H1 (cell line): ENCODE data around the gene RERE. TPM values are rescaled to one million over a fixed set of nuclear protein-coding genes. Genes with fewer than 3 reads are reported as not detected.

Experiments used
- CTCF ChIA-PET: fragments of 300-600 bp; sonication (Branson Sonifier 250); formaldehyde crosslinking; loops from one replicate; lab custom pipeline; 2021; ENCODE audit not compliant: partially characterized antibody; lab: Charles Lee
- POLR2A ChIA-PET: fragments of 300-600 bp; sonication (Branson Sonifier 250); formaldehyde crosslinking; loops from one replicate; lab custom pipeline; 2021; ENCODE audit warnings: inconsistent platforms; ENCODE audit not compliant: partially characterized antibody; lab: Charles Lee
- DNase-seq, 2 experiments: peaks; one replicate each; pipeline versions ENCODE4 v3.0.0 to v3.0.0-alpha.2; 2010 to 2022; ENCODE audit warnings: low spot score in 2 of 2, low read depth in 1 of 2, mixed read lengths in 1 of 2
- FAIRE-seq: peaks from 2 replicates; lab custom pipeline; 2011; peaks lifted over from hg19 to GRCh38; lab: Jason Lieb, UNC
- H2AFZ ChIP-seq: 2 replicates; pipeline ENCODE4 v1.8.1; 2012; ENCODE audit warnings: low read length, inconsistent platforms
- H2AK5ac ChIP-seq: 2 replicates; pipeline ENCODE4 v1.6.1; 2013; ENCODE audit warnings: low read depth, low read length
- H2BK120ac ChIP-seq: replicated peaks from 2 replicates; pipeline ENCODE3; 2013; ENCODE audit warnings: low read depth, low read length, inconsistent platforms
- H2BK12ac ChIP-seq: 2 replicates; pipeline ENCODE4 v1.6.1; 2013; ENCODE audit warnings: low read depth, low read length
- H2BK15ac ChIP-seq: 2 replicates; pipeline ENCODE4 v1.6.1; 2013; ENCODE audit warnings: low read length
- H2BK20ac ChIP-seq: 2 replicates; pipeline ENCODE4 v1.6.1; 2013; ENCODE audit warnings: low read length
- H2BK5ac ChIP-seq: 2 replicates; pipeline ENCODE4 v1.6.1; 2013; ENCODE audit warnings: low read depth, low read length
- H3K14ac ChIP-seq: 2 replicates; pipeline ENCODE4 v1.6.1; 2013; ENCODE audit warnings: inconsistent platforms; ENCODE audit not compliant: insufficient read length
- H3K18ac ChIP-seq: 2 replicates; pipeline ENCODE4 v1.6.1; 2013; ENCODE audit warnings: low read length; ENCODE audit errors: extremely low read depth
- H3K23ac ChIP-seq: 2 replicates; pipeline ENCODE4 v1.6.1; 2013; ENCODE audit warnings: inconsistent platforms; ENCODE audit not compliant: insufficient read length
- H3K23me2 ChIP-seq: 2 replicates; pipeline ENCODE4 v1.6.1; 2013; ENCODE audit warnings: low read depth, low read length
- H3K27ac ChIP-seq: 2 replicates; pipeline ENCODE4 v1.6.1; 2011; ENCODE audit warnings: low read depth, low read length, inconsistent platforms
- H3K27me3 ChIP-seq, 4 experiments: replicated peaks in 1 of 4; 1 replicate in 1 of 4; 2 replicates in 3 of 4; pipeline versions ENCODE4 v1.6.1 to v1.8.1; 2011 to 2013; ENCODE audit warnings: low read length in 3 of 4, mild to moderate bottlenecking in 3 of 4, inconsistent platforms in 2 of 4, mixed read lengths in 2 of 4, moderate library complexity in 1 of 4; ENCODE audit not compliant: control insufficient read depth in 3 of 4, insufficient read depth in 3 of 4; ENCODE audit errors: extremely low read depth in 1 of 4
- H3K36me3 ChIP-seq, 4 experiments: 2 replicates each; pipeline versions ENCODE4 v1.6.1 to v1.8.1; 2011 to 2013; ENCODE audit warnings: mild to moderate bottlenecking in 4 of 4, low read length in 3 of 4, moderate library complexity in 2 of 4, control low read depth in 1 of 4, inconsistent platforms in 1 of 4; ENCODE audit not compliant: insufficient read depth in 4 of 4, control insufficient read depth in 2 of 4
- H3K4ac ChIP-seq: replicated peaks from 2 replicates; pipeline ENCODE3; 2013; ENCODE audit warnings: low read length, low read depth, mixed read lengths, inconsistent platforms; ENCODE audit not compliant: insufficient read length
- H3K4me1 ChIP-seq, 4 experiments: replicated peaks in 1 of 4; 1 replicate in 1 of 4; 2 replicates in 3 of 4; pipeline versions ENCODE4 v1.6.1 to v1.8.1; 2011 to 2013; ENCODE audit warnings: low read length in 3 of 4, inconsistent platforms in 2 of 4, mixed read lengths in 1 of 4; ENCODE audit not compliant: insufficient read depth in 4 of 4, control insufficient read depth in 3 of 4
- H3K4me2 ChIP-seq, 2 experiments: 2 replicates each; pipeline versions ENCODE4 v1.6.1 to v1.8.1; 2011 to 2013; ENCODE audit warnings: low read depth in 2 of 2, low read length in 2 of 2, control low read depth in 1 of 2, inconsistent platforms in 1 of 2, mild to moderate bottlenecking in 1 of 2; ENCODE audit not compliant: insufficient read depth in 1 of 2
- H3K4me3 ChIP-seq, 4 experiments: fragments of 200-600, 300-600 bp in 1 of 4; sonication (generic), shearing (Covaris generic), sonication (Bioruptor Twin) in 1 of 4; 2 replicates each; pipeline versions ENCODE4 v1.5.1 to v1.8.1; 2011 to 2016; ENCODE audit warnings: low read length in 4 of 4, low read depth in 3 of 4, control low read depth in 2 of 4, inconsistent platforms in 2 of 4, mild to moderate bottlenecking in 2 of 4, mixed read lengths in 1 of 4, moderate library complexity in 1 of 4; ENCODE audit not compliant: insufficient read depth in 2 of 4; ENCODE audit errors: extremely low read depth in 1 of 4
- H3K56ac ChIP-seq: replicated peaks from 2 replicates; pipeline ENCODE3; 2013; ENCODE audit warnings: low read depth, mild to moderate bottlenecking, mixed read lengths, low read length, inconsistent platforms; ENCODE audit not compliant: insufficient read length
- H3K79me1 ChIP-seq: 2 replicates; pipeline ENCODE4 v1.6.1; 2013; ENCODE audit warnings: low read depth, low read length, control low read depth
- H3K79me2 ChIP-seq, 2 experiments: 2 replicates each; pipeline versions ENCODE4 v1.6.1 to v1.8.1; 2012 to 2013; ENCODE audit warnings: low read length in 2 of 2, mild to moderate bottlenecking in 2 of 2, inconsistent platforms in 1 of 2; ENCODE audit not compliant: insufficient read depth in 2 of 2, control insufficient read depth in 1 of 2
- H3K9ac ChIP-seq, 4 experiments: replicated peaks in 1 of 4; 1 replicate in 1 of 4; 2 replicates in 3 of 4; pipeline versions ENCODE4 v1.6.1 to v1.8.1; 2011 to 2013; ENCODE audit warnings: low read depth in 3 of 4, low read length in 3 of 4, control low read depth in 2 of 4, mild to moderate bottlenecking in 2 of 4, moderate library complexity in 2 of 4, inconsistent platforms in 1 of 4; ENCODE audit errors: extremely low read depth in 1 of 4
- H3K9me3 ChIP-seq, 2 experiments: 2 replicates each; pipeline versions ENCODE4 v1.6.1 to v1.8.1; 2012 to 2013; ENCODE audit warnings: mild to moderate bottlenecking in 2 of 2, moderate library complexity in 2 of 2, control low read depth in 1 of 2, inconsistent platforms in 1 of 2, low read depth in 1 of 2, low read length in 1 of 2, mixed read lengths in 1 of 2; ENCODE audit not compliant: insufficient read depth in 2 of 2
- H4K20me1 ChIP-seq, 2 experiments: replicated peaks in 1 of 2; 2 replicates each; pipeline versions ENCODE3 to v1.8.1; 2011 to 2013; ENCODE audit warnings: inconsistent platforms in 2 of 2, low read length in 2 of 2, mild to moderate bottlenecking in 1 of 2; ENCODE audit not compliant: insufficient read depth in 2 of 2, control insufficient read depth in 1 of 2
- H4K5ac ChIP-seq: 2 replicates; pipeline ENCODE4 v1.6.1; 2013; ENCODE audit warnings: low read length, low read depth, mixed read lengths, inconsistent platforms; ENCODE audit not compliant: insufficient read length
- H4K8ac ChIP-seq: 2 replicates; pipeline ENCODE4 v1.8.0; 2013; ENCODE audit warnings: mild to moderate bottlenecking, moderate library complexity, low read length, inconsistent platforms; ENCODE audit not compliant: insufficient read depth; ENCODE audit errors: extremely low read depth
- H4K91ac ChIP-seq: replicated peaks from 2 replicates; pipeline ENCODE3; 2013; ENCODE audit warnings: low read length, mixed read lengths, inconsistent platforms; ENCODE audit not compliant: insufficient read length
- ATF3 ChIP-seq: IDR thresholded peaks from 2 replicates; pipeline ENCODE4 v1.6.1; 2011; ENCODE audit warnings: low read depth, mild to moderate bottlenecking, low read length; ENCODE audit not compliant: insufficient read depth
- CBX8 ChIP-seq: fragments of 300-800, 300-1000 bp; sonication (generic); IDR thresholded peaks from 2 replicates; pipeline ENCODE4 v1.7.1; 2016; ENCODE audit warnings: low read depth, low read length, borderline replicate concordance
- CHD2 ChIP-seq: IDR thresholded peaks from 2 replicates; pipeline ENCODE4 v1.6.1; 2012; ENCODE audit warnings: low read length, improper control_type of control experiment
- GABPA ChIP-seq: IDR thresholded peaks from 2 replicates; pipeline ENCODE4 v1.6.1; 2011; ENCODE audit warnings: mild to moderate bottlenecking, low read length, moderate library complexity, borderline replicate concordance; ENCODE audit not compliant: insufficient read depth
- GTF2F1 ChIP-seq: IDR thresholded peaks from 2 replicates; pipeline ENCODE4 v1.6.1; 2012; ENCODE audit warnings: low read depth, low read length, improper control_type of control experiment, borderline replicate concordance
- POU5F1 ChIP-seq: IDR thresholded peaks from 2 replicates; pipeline ENCODE4 v1.6.1; 2011; ENCODE audit warnings: low read depth, mild to moderate bottlenecking, low read length, moderate library complexity
- RAD21 ChIP-seq, 2 experiments: IDR thresholded peaks in 1 of 2; conservative IDR thresholded peaks in 1 of 2; 2 replicates each; pipeline ENCODE4 v1.6.1; 2011; ENCODE audit warnings: low read depth in 2 of 2, low read length in 2 of 2, improper control_type of control experiment in 1 of 2, inconsistent platforms in 1 of 2, mild to moderate bottlenecking in 1 of 2, moderate library complexity in 1 of 2
- RFX5 ChIP-seq: IDR thresholded peaks from 2 replicates; pipeline ENCODE4 v1.6.1; 2011; ENCODE audit warnings: low read depth, low read length, improper control_type of control experiment, borderline replicate concordance
- RXRA ChIP-seq: IDR thresholded peaks from 2 replicates; pipeline ENCODE4 v1.6.1; 2011; ENCODE audit warnings: low read depth, mild to moderate bottlenecking, low read length, moderate library complexity; ENCODE audit not compliant: insufficient read depth
- SP4 ChIP-seq: IDR thresholded peaks from 2 replicates; pipeline ENCODE4 v1.6.1; 2012; ENCODE audit warnings: low read length, inconsistent platforms
- SUZ12 ChIP-seq: fragments of 200-600 bp; sonication (generic); IDR thresholded peaks from 2 replicates; pipeline ENCODE4 v1.6.1; 2012; ENCODE audit warnings: mild to moderate bottlenecking, inconsistent platforms, low read length, moderate library complexity, mixed read lengths
- TBP ChIP-seq: IDR thresholded peaks from 2 replicates; pipeline ENCODE4 v1.6.1; 2011; ENCODE audit warnings: low read depth, low read length, improper control_type of control experiment
- WGBS, 2 experiments: shearing (Covaris generic) in 1 of 2; methylation state at CpG; one replicate each; pipeline versions ENCODE4 v1.1.6 to v1.1.7; 2013 to 2015; ENCODE audit warnings: low lambda C conversion rate in 2 of 2, mixed read lengths in 2 of 2, inconsistent platforms in 1 of 2, low coverage in 1 of 2, missing lambda C conversion rate in 1 of 2; ENCODE audit not compliant: insufficient replicate concordance in 2 of 2, insufficient coverage in 1 of 2, insufficient read length in 1 of 2; ENCODE audit errors: extremely low coverage in 1 of 2, missing lambda C conversion rate in 1 of 2; 5-methylcytosine and 5-hydroxymethylcytosine counted together
- polyA plus RNA-seq, 7 experiments: library from polyadenylated mRNA; depleted of rRNA in 3 of 7; stranded (reverse) in 5 of 7; unstranded in 2 of 7; fragments of >200 nt in 5 of 7; fragments of 200-250 nt in 2 of 7; gene quantifications; 1 replicate in 5 of 7; 2 replicates in 1 of 7; 4 replicates in 1 of 7; pipeline versions ENCODE4 v1.2.1 to v1.2.3, GENCODE V29; 2011 to 2013; ENCODE audit warnings: missing spikeins in 2 of 7, mixed read lengths in 2 of 7
- total RNA-seq: library from RNA; stranded (reverse); fragmentation: NEBNext Ultra II Directional; extraction: Animal tissue kit (Norgen Biotek cat#: 25700); gene quantifications from 2 replicates; pipeline ENCODE4 v1.2.1, GENCODE V29; 2021

RERE gene
- total and polyA plus RNA-seq, 2 of the 8 experiments (the other 6 are each of a cell fraction or from before 2014, with no cell fraction given) = 15.3 to 142 TPM

GRCh38 chr1:8427986-8428385 lies 389.5 kb downstream of the RERE start:
- no peak overlapping the region for H4K8ac ChIP-seq
- no peak overlapping the region for H2AK5ac ChIP-seq
- H3K27me3 ChIP-seq = no peaks in the 10 kb centered on the region
- H2BK20ac ChIP-seq = no peak overlapping the region
- H3K9ac ChIP-seq = no peak overlapping the region
- peaks cover 3% of the 10 kb centered on the region; the same call in 1 of the 2 replicates for H3K79me1 ChIP-seq
- no peaks in the 10 kb centered on the region for H3K36me3 ChIP-seq
- no peak overlapping the region for H4K5ac ChIP-seq
- no peak overlapping the region for H3K4me3 ChIP-seq
- CTCF ChIA-PET = interaction anchor here (0.6 to 2.8 kb wide), 14 partner anchors 8 to 577 kb away, joined by 3 to 25 read pairs (median 3); no protein-coding TSS in a partner anchor
- H3K56ac ChIP-seq = no peak overlapping the region
- POLR2A ChIA-PET = interaction anchor here (1.2 kb wide), 1 partner anchor 10 kb away, joined by 3 read pairs; no protein-coding TSS in a partner anchor
- H2BK120ac ChIP-seq = no peak overlapping the region
- H3K4ac ChIP-seq = no peak overlapping the region
- FAIRE-seq (no peak), DNase-seq (no peak)
- H2AFZ ChIP-seq = no peak overlapping the region
- no peak overlapping the region for H2BK5ac ChIP-seq
- peaks cover 9% of the 10 kb centered on the region for H3K23me2 ChIP-seq
- H4K20me1 ChIP-seq = peaks cover 2 to 4% of the 10 kb centered on the region in 2 experiments
- H4K91ac ChIP-seq = no peak overlapping the region
- H3K23ac ChIP-seq = no peak overlapping the region
- peaks cover 0 to 25% (median 12%) of the 10 kb centered on the region in 4 experiments; a peak in 6 of 7 replicates for H3K4me1 ChIP-seq
- no peak overlapping the region for H3K14ac ChIP-seq
- WGBS, 2 experiments = 98% methylated on average over 5 of the region's 5 CpGs; no CpG with 5 or more reads in 1 of the 2 experiments
- no peak overlapping the region for H2BK12ac ChIP-seq
- H2BK15ac ChIP-seq = no peak overlapping the region
- H3K79me2 ChIP-seq = peaks cover 0 to 49% of the 10 kb centered on the region in 2 experiments; a peak in 2 of 4 replicates
- H3K4me2 ChIP-seq = no peak overlapping the region
- H3K9me3 ChIP-seq = no peaks in the 10 kb centered on the region
- H3K18ac ChIP-seq = no peak overlapping the region
- no peak overlapping the region for H3K27ac ChIP-seq
- TF ChIP-seq CBX8 (no peak), RXRA (no peak), CHD2 (no peak), RFX5 (no peak), POU5F1 (no peak), RAD21 (IDR thresholded peaks at IDR 0.05 in 1 of 2, conservative IDR thresholded peaks at IDR 0.05 in 1 of 2; ENCODE audit: low read depth in 2 of 2, low read length in 2 of 2) (no peak), GTF2F1 (no peak), GABPA (no peak), SUZ12 (no peak), ATF3 (no peak), TBP (no peak), SP4 (no peak)
